ENCODE data around the gene RHNO1. TPM values are rescaled to one million over a fixed set of nuclear protein-coding genes. Genes with fewer than 3 reads are reported as not detected.

The RHNO1 gene
- 10 to 100 TPM in 2 of 3 donors, 1 to 10 TPM in 1; 8.7 to 20.1 (median 15.5) TPM for total RNA-seq
- long read RNA-seq, donor 1, transcript RHNO1-204 (3 exons, 1,870 nt), result major isoform, 8 of 9 reads
- long read RNA-seq, donor 1, partial matches to known transcripts, result 0 of 9 reads
- long read RNA-seq, donor 1, other reads (novel, unspliced or antisense), result 0 of 9 reads
- long read RNA-seq, donor 2, transcript RHNO1-204 (3 exons, 1,870 nt), result major isoform, 6 of 8 reads
- long read RNA-seq, donor 2, partial matches to known transcripts, result 1 of 8 reads
- long read RNA-seq, donor 2, other reads (novel, unspliced or antisense), result 0 of 8 reads

- TF ChIP-seq CTCF (IDR thresholded peaks at IDR 0.05), result no peak
- peak; percentile 94 for ATAC-seq
- no peaks in the 10 kb centered on the region for H3K9me3 ChIP-seq
- H3K4me1 ChIP-seq (ENCODE audit: low read depth), result peaks cover 8% of the 10 kb centered on the region
- intact Hi-C loops (cut with DNase I, micrococcal nuclease), result no loop called here
- peak; percentile 93 to 94 (median 94) for DNase-seq
- no peaks in the 10 kb centered on the region for H3K36me3 ChIP-seq (ENCODE audit: low read depth)
- H3K4me3 ChIP-seq, result peak within 1 kb of the TSS; percentile 66
These were observed at the start of gene RHNO1, which contains the start of gene FOXM1 for GRCh38 chr12:2877047-2877952. RHNO1 (plus strand) TSS chr12:2877223; CDS start chr12:2885367, 8,144 bp downstream. FOXM1 (minus strand) TSS chr12:2877174; CDS start chr12:2874478, 2,696 bp downstream.

GRCh38 chr12:2829275-2829674, 47.7 kb upstream of the RHNO1 start:
- Histone ChIP-seq H3K36me3 (ENCODE audit: low read depth) (no peaks in the 10 kb centered on the region), H3K4me3 (no peak overlapping the region), H3K4me1 (ENCODE audit: low read depth) (no peaks in the 10 kb centered on the region), H3K9me3 (no peaks in the 10 kb centered on the region)
- TF ChIP-seq CTCF (IDR thresholded peaks at IDR 0.05), result no peak
- intact Hi-C loops (cut with DNase I, micrococcal nuclease), result no loop called here
- no peak for DNase-seq
- ATAC-seq, result peak; percentile 68

GRCh38 chr12:2832550-2833127, 44.4 kb upstream of the RHNO1 start:
- H3K36me3 ChIP-seq (ENCODE audit: low read depth), result no peaks in the 10 kb centered on the region
- intact Hi-C loops (cut with DNase I, micrococcal nuclease), result no loop called here
- DNase-seq (no peak), ATAC-seq (no peak)
- no peak for TF ChIP-seq CTCF (IDR thresholded peaks at IDR 0.05)
- H3K4me1 ChIP-seq (ENCODE audit: low read depth), result no peaks in the 10 kb centered on the region
- H3K9me3 ChIP-seq, result no peaks in the 10 kb centered on the region
- H3K4me3 ChIP-seq, result no peak overlapping the region

- Histone ChIP-seq H3K4me1 (ENCODE audit: low read depth) (no peaks in the 10 kb centered on the region), H3K9me3 (no peaks in the 10 kb centered on the region), H3K4me3 (no peak overlapping the region), H3K36me3 (ENCODE audit: low read depth) (no peaks in the 10 kb centered on the region)
- intact Hi-C loops (cut with DNase I, micrococcal nuclease), result no loop called here
- no peak for ATAC-seq
- no peak for TF ChIP-seq CTCF (IDR thresholded peaks at IDR 0.05)
- no peak for DNase-seq
These were observed 43.7 kb upstream of the RHNO1 start for GRCh38 chr12:2833327-2833726.

- TF ChIP-seq CTCF (IDR thresholded peaks at IDR 0.05), result no peak
- no peaks in the 10 kb centered on the region for H3K9me3 ChIP-seq
- no peak overlapping the region for H3K4me3 ChIP-seq
- ATAC-seq, result no peak
- intact Hi-C loops (cut with DNase I, micrococcal nuclease), result no loop called here
- no peaks in the 10 kb centered on the region for H3K4me1 ChIP-seq (ENCODE audit: low read depth)
- no peaks in the 10 kb centered on the region for H3K36me3 ChIP-seq (ENCODE audit: low read depth)
- no peak for DNase-seq
These were observed 43.2 kb upstream of the RHNO1 start for GRCh38 chr12:2833810-2834209.

All from mucosa of descending colon (tissue), 3 donors.